Cerebellar cortex (tissue), 1 donor: ENCODE data around the gene SCN5A.

Source experiments
- DNase-seq: peaks from one replicate; pipeline ENCODE4 v3.0.0-alpha.2; 2015; ENCODE audit warnings: low spot score

Gene SCN5A

DNA sequence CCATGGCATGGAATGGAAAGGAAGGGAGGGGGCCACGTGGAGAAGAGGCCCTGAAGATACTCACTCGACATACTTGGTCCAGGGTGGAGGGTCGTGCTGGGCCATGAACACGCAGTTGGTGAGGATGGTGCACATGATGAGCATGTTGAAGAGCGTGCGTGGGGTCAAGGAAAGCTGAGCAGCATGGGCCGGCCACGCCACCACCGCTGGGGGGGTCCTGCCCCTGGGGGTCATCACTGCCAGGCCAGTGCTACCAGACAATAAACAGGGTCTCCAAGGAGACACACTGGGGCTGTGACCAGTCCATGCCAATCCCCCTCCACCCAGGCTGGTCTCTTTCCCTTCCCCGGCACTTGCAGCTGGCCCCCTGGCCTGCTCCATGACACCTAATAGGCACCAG is 27.2 kb downstream of the SCN5A start:
- no peak for DNase-seq

DNA sequence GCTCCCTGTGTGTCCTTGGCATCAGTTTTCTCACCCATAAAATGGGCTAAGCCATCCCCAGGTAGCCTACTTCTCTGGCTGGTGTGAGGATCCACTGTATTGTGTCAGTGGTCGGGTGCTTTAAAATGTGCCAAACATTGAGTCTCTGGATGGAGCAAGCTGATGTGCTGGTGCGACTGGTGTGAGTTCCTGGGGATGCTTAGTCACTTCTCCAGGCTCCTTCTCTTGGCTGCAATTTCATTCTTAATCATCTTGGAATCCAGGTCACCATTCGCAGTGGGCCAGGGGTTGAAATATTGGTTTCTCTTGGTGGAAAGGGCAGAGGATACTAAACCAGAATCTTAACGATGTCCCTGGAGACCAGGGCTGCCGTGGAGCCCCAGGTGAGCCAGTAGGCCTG is 29.3 kb downstream of the SCN5A start:
- DNase-seq: no peak

DNA sequence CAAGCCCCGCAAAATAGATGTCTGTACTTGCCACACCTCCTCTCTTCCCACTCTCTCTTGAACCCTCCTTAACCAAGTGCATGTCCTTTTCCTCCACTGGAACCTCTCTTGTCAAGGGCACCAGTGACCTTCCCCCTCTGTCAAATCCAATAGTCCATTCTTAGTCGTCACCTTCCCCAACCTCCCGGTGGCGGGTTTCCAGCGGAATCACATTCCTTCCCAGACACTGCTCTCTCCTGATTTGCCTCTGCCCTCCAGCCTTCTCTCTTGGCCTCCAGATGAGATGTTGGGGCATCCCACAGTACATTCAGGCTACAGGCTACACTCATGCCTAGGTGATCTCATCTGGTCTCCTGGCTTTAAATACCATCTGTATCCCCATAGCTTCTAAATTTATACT is 31.1 kb downstream of the SCN5A start:
- DNase-seq: no peak

DNA sequence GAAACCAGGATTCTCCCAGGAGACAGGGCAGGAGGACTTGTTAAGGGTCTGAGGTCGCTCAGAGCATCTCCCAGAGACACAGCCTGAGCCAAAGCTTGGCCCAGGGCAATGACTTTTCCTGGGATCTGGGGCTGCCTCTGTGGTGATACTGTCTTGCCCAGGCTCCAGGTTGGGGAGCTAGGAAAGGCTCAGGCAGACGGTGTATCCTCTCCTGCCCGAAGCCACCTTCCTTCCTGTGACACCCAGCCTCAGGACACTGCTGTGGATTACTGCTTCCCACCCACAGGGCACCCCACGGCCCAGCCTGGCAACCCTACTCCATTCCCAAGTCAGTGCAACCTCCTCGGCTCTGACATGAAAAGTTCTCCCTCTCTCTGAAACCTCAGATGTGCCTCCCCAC is 31.9 kb downstream of the SCN5A start:
- no peak for DNase-seq

DNA sequence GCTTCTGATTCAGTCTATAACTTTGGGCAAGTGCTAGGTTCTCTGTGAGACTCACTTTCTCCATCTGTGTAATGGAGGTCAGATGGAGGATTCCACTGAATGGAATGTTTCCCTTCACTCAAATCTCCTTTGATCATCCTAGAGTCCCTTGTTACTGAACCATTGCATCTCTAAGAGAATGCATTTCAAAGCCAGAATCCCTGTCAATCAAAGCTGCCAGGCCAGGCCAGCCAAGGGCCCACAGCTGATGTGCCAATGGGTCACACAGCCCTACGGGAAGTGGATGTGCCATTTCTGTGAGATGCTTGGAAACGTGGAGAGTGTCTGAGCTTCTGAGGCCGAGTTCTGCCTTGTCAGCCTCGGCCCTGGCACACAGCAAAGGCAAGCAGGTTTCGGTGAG is 32.4 kb downstream of the SCN5A start:
- no peak for DNase-seq

DNA sequence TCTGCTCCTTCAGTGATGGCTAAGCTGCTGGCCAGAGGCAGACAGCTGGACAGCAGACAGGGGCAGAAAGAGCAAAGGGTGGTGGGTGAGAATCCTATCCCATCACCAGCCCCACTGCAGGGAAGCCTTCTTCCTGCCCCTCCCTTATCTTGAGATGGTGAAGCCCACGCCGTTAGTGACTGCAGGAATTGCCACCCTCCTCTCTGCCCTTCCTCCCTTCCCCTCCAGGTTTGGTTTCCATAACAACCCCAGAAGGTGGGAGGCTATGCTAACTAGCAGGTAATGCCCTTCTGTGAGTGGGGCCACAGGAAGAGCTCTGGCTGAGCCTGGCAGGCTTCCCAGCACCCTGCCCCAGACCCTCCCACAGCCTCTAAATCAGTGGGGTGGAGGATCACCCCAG is 32.8 kb downstream of the SCN5A start:
- no peak for DNase-seq

DNA sequence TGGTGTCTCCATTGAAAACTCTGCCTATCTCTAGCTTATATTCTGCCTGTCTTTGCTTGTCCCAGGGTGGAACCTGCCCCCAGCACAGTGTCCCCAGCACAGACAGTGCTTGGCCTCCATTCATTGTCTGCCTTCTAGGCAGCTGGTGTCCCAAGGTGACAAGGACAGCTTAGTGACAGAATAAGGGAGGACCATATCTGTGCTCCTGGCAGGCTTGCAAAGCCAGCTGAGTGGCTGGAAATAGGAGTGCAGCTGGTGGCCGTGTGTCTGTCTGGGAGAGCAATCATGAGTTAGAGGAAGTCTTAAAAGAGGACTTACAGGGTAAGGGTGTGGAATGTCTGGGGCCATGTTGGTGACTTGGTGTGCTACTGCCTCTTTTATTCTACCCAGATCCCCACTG is 33.4 kb downstream of the SCN5A start:
- DNase-seq: no peak

DNA sequence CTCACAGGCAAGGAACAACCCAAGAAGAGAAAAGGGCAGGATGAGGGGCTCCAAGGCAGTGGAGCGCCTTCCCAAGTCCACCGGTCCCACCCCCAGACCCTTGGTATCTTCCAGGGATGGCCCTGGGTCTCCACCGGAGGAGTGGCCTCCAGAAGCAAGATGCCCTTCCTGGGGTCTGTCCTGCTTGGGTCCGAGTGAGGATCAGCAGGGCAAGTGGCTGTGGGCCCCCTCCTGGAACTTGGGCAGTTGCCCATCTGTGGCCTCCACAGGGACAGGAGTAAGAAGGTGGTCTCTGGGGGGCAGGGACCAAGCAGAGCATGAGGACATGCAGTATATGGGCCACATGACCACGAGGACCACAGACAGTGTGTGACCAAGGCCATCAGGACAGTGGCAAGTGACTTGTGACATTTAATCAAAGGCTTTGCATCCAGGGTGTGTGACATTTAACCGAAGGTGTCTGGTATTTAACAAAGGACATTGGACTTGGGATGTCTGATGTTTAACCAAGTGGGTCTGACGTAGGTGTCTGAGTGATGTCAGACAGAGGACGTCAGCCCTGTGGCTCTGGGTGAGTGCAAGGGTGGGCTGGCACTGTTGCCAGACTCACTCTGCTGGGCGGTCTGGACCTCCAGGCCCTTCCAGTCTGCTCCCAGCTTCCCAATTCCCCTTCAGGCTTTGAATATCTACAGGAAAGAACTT is 34.7 kb downstream of the SCN5A start:
- no peak for DNase-seq

DNA sequence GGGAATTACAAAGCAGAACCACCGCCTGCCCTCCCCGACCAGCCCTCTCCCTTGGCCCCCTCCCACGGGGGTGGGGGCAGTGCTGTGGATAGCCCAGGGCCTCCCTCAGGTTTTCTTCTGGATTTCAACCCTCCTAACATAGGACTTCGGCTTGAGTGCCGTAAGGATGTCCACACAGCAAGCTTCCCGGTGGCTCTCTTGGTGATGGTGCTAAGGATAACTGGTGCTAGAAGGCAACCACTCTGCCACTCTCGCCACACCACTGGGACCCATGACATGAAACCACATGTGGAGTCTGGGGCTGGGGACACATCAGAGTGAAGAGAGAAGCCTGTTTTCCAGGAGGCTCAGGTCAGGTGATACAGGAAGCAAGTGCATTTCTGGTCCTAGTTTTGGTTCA is 35.4 kb downstream of the SCN5A start:
- DNase-seq: no peak

DNA sequence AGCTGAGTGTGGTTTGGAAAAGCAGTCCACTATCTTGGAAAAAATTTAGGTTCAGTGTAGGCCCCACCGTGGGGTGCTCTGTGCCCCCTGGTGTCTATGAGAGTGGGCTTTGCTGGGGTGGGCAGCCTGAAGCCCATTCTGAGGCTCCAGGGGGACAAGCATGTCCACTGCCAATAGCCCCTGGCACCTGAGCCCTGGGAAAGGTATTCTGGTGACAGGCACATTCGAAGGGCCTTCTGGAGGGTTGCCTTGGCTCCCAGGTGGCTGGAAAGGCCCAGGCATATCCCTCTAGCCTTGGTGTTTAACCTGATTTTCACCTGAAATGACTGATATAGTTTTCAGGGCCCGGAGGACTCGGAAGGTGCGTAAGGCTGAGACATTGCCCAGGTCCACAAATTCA is 36.1 kb downstream of the SCN5A start:
- DNase-seq: no peak

DNA sequence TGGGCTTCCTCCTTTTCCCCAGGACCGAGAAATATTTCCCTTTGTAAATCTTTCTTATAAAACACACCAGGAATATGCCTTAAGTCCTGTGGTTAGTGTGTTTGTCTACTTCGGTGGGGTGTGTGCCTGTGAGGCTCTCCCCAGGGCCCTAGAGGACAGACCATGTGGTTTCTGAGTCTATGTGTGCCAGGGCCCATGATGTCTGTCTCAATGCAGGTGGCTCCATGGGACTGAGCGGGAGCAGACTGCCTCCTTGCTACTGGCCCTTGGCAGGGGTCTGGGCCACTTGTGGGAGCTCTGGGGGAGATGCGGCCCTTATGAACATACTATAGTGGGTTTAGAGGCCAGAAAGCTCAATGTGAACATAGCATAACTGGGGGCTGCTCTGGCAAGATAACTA is 37.6 kb downstream of the SCN5A start:
- no peak for DNase-seq

DNA sequence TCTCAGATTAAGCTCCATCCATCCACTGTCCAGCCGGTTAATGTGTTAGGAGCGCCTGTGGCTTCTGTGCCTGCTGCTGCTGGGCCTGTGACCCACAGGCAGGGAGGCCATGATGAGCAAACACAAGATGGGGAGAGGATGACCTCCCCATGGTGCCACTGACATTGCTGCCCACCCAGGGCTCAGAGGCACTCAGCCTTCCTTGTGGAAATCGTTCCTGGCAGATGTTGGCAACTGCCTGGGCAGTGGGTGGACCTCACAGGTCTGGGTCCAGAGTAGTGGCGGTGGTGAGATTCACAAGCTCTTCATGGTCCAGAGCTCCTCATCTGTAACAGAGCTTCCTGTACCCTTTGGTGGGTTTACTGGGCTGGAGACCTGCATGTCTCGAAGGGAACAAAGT is 38.6 kb downstream of the SCN5A start:
- DNase-seq: no peak

DNA sequence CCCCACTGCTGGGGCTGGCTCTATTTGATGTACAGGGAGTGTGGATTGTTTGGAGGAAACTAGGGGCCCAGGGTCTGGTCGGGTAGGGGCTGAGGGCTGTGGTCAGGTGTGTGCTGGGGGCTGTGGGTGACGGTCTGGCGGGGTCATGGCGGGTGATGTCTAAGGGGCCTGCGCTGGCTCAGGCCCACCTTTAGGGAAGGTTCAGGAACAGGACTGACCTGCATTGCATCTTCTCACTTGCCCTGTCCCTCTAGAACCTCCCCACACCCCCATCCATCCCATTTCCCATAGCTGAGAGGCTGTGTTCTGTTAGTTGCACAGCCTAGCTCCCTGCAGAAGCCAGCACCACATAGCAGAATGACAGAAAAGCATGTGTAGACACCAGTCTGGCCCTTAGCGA is 39.1 kb downstream of the SCN5A start:
- DNase-seq: no peak

DNA sequence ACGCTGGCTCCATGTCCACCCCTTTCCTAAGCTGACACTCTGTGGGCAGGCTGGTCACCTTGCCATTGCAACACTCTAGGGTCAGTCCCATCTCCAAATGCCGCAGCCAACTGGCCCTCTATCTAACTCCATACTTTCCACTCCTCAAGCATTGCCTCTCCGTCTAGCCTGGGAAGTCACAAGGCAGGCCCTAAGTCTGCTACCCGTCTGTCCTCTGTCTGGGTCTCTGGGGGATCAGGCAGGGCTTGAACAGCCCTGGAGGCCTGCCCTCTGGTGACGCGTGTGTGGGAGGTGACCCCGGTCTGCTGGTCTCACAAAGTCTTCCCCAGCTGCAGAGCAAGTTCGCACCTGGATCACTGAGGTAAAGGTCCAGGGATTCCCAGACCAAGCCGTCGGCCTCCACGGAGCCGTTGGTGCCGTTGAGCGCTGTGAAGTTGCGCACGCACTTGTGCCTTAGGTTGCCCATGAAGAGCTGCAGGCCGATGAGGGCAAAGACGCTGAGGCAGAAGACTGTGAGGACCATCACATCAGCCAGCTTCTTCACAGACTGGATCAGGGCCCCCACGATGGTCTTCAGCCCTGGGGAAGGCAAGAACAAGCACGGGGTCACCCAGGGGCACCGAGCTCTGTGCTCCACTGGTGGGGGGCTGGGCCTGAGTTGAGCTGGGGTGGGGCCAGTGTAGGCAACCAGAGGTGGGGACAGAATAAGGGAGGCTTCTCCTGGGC is 39.9 kb downstream of the SCN5A start:
- no peak for DNase-seq

DNA sequence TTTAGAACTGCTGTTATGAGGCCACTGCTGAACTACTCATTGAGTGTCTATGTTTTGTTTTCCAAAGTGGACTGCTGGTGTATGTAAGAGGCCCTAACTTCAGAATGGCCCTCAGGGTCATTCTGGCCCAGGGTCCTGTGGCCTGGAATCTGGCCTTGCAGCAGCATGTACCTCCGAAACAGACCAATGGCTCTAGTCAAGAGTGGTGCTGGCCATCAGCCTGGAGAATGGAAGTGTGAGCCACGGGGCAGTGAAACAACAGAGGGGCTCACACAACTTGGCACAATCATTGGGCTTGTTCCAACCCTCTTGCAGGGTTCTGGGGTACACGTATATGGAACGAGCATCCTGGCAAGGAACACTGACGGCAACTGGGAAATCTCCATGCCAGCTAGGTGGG is 40.5 kb downstream of the SCN5A start:
- no peak for DNase-seq

DNA sequence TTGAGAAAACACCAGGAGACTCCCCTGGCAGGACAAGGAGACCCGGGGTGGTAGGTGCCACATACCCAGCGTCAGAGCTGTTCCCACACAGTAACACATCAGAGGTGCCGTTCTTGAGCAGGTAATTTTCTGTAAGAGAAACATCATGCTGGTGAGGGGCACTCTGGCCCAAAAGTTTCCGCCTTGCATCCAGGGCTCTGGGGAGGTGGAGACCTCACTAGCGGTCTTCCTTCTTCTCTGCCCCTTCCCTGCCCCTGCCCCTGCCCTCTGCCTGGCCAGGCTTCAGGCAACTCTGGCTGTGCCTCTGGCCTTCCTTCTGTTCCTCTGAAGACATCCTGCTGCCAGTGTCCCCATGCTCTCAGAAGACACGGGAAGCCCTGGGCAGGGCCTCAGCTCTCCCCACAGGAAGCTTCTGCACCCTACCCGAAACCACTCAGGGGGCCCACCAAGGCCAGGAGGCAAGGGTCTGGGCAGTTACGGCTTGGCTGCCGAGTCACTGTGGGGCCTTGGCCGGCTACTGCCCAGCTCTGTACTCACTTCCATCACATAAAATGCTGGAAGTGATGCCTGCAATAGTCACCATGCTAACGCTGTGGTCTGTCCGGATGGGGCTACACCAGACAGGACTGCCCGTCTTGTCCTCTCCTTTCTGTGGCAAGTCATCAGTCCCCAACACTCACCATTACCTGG is 41.3 kb downstream of the SCN5A start:
- no peak for DNase-seq

DNA sequence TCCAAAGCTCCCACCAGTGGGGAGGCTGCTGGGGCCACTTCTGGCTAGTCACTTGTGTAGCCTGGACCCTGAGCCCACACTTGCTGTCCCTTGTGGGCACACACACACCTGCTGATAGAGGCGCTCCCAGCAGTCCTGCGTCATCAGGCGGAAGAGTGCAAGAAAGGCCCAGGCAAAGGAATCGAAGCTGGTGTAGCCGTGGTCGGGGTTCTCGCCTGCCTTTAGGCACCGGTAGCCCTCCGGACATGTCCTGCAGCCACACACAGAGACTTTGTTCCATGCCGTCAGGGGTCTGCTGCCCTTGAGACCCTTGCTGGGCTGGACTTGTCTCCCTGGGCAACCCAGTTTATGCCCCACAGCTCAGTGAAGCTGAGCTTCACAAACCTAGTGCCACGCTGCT is 42.9 kb downstream of the SCN5A start:
- DNase-seq: no peak

DNA sequence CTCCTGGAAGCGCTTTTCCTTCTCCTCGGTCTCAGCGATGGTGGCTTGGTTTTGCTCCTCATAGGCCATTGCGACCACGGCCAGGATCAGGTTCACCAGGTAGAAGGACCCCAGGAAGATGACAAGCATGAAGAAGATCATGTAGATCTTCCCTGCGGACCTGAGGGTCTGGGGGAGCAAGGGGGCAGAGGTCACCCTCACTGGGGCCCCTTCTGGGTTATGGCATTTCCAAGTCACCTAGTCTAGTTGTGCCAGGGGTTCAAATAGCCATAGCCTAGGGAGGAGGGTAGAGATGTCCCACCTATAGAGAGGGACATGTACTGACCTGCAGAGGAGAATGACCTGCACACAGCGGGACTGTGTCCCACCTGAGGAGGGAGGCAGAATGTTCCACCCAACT is 43.5 kb downstream of the SCN5A start:
- DNase-seq: no peak

DNA sequence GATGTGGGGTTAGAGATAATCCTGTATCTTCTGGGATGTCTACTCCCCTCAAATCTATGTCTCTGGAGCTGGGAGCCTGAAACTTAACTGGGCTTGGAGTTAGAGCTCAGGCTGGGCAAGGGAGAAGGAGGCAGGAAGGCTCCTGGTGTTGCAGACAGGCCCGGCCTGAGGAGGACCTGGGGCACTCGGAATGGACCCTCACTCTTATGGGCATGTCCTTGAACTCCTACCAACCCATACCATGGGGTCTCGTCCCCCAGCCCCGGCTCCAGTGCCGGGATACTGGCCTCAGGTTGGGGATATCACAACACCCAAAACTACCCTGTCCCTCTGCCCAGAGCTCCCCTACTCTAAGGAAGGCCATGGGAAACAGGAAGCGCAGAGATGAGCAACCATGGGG is 45.2 kb downstream of the SCN5A start:
- DNase-seq: no peak

DNA sequence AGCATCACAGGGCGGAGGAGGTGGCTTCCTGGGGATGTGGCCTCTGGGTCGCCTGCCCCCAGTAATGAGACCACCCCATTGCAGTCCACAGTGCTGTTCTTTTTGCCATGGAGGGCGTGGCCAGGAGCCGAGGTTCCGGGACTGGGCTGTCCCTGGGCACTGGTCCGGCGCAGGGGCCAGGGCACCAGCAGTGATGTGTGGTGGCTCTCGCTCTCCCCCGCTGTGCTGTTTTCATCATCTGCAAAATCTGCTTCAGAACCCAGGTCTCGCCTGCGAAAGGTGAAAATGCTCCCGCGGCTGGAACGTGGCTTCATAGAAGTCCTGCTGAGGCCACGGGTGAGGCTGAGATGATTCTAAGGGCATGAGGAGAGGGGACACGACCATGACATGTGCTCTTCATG is 45.8 kb downstream of the SCN5A start:
- DNase-seq: no peak

DNA sequence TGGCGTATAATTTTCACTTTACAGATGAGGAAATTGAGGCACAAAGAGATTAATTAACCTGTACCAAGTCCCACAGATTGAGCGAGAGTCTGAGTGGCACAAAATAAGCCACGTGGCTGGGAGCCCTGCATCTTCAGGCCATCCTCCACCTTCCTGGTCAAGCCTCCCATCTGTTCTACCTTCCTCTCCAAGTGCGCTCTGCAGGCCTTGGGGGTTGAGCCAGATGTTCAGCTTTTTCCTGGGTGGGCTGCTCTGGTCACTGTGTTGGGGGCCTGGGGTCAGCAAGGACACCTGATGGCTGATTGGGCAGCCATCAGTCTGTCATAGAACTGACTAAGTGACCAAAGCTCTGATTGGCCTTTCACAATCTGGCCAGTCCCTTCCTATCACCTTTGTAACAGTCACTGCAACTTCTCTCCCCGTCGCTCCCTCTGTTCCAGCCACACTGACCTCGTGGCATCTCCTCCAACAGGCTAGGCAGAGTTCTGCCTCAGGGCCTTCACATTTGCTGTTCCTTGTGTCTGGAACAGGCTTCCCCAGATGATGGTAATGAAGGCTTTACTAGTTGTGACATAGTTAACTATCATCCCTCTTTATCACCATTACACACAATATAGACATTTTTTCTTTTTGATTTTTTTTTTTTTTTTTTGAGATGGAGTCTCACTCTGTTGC is 46.8 kb downstream of the SCN5A start:
- no peak for DNase-seq

DNA sequence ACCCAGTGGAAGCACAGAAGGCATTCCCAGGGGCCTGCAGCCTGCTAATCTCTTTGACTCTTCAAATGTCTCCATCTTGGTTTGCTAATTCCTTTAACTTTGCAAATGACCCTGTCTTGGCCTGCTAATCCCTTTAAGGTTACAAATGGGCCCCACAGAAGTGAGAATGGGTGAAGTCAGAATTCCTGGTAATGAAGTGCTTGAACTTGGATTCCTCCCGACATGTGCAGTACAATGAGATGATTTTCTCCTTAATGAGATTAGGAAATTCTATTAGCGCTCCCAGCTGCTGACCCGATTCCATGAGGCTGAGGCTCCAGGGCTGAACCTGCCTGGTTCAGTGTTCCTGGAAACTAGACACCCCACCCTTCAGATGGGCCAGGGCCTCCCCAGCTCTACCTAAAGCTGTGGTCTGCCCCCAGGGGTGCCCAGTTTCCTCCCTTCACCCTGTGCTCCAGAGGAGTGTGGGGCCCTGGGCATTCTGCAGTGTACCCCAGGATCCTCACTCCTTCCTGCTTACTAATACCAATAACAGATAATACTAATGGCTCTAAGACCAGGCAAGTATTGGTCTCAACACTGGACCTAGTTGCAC is 47.4 kb downstream of the SCN5A start:
- DNase-seq: no peak

DNA sequence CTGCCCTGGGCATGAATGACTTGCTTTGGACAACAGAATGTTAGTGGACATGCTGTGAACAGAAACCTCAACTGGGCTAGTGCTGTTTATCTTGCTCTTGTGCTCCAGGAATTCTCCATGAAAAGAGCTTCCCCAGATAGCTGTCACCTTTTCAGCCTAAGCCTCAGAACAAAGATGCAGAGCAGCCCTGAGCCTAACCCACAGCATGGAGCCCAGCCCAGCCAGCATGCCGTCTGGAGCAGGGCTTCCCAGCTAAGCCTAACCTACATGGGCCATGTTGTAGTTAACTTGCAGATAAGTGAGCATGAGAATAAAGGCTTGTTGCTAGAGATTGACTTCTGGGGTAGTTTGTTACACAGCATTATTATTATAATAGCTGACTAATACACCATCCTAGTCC is 48.9 kb downstream of the SCN5A start:
- no peak for DNase-seq
